Liver (tissue), 9 donors: ENCODE measurements around the gene NRROS. TPM values are rescaled to one million over a fixed set of nuclear protein-coding genes. Genes with fewer than 3 reads are reported as not detected.
A peak's percentile ranks its signal among the peaks of the same experiment; 100 is the strongest.

Experiments
- DNase-seq: peaks from one replicate; pipeline ENCODE4 v3.0.0-alpha.2; 2017; ENCODE audit warnings: low spot score
- H3K27ac ChIP-seq, 2 donors: one replicate each; pipeline ENCODE4 v1.7.0; 2013; ENCODE audit warnings: inconsistent platforms in 2 of 2, low read length in 2 of 2, control low read depth in 1 of 2, low read depth in 1 of 2, mild to moderate bottlenecking in 1 of 2
- H3K27me3 ChIP-seq, 4 donors: one replicate each; pipeline versions ENCODE4 v1.6.1 to v1.7.0; 2013; ENCODE audit warnings: low read length in 3 of 4, inconsistent platforms in 1 of 4, mild to moderate bottlenecking in 1 of 4, moderate library complexity in 1 of 4; ENCODE audit not compliant: control insufficient read depth in 4 of 4, insufficient read depth in 4 of 4
- H3K36me3 ChIP-seq, 4 donors: one replicate each; pipeline versions ENCODE4 v1.6.1 to v1.7.0; 2013; ENCODE audit warnings: low read length in 3 of 4, mild to moderate bottlenecking in 3 of 4, low read depth in 1 of 4, moderate library complexity in 1 of 4; ENCODE audit not compliant: control insufficient read depth in 4 of 4, insufficient read depth in 3 of 4
- H3K4me1 ChIP-seq, 4 donors: one replicate each; pipeline versions ENCODE4 v1.6.1 to v1.7.0; 2013; ENCODE audit warnings: low read length in 3 of 4, mild to moderate bottlenecking in 3 of 4, moderate library complexity in 1 of 4; ENCODE audit not compliant: control insufficient read depth in 4 of 4, insufficient read depth in 4 of 4
- H3K4me3 ChIP-seq, 3 donors: one replicate each; pipeline versions ENCODE4 v1.6.1 to v1.7.0; 2013; ENCODE audit warnings: low read length in 3 of 3, control low read depth in 1 of 3, low read depth in 1 of 3, mild to moderate bottlenecking in 1 of 3
- H3K9ac ChIP-seq, 2 donors: one replicate each; pipeline ENCODE4 v1.7.0; 2013; ENCODE audit warnings: low read length in 2 of 2, mild to moderate bottlenecking in 2 of 2, moderate library complexity in 2 of 2, control low read depth in 1 of 2, low read depth in 1 of 2
- H3K9me3 ChIP-seq, 4 donors: one replicate each; pipeline versions ENCODE4 v1.6.1 to v1.7.0; 2013; ENCODE audit warnings: low read length in 3 of 4; ENCODE audit not compliant: control insufficient read depth in 4 of 4
- ATF3 ChIP-seq: IDR thresholded peaks from 2 replicates; pipeline ENCODE4 v1.6.1; 2016; ENCODE audit warnings: antibody characterized with exemption
- CTCF ChIP-seq: fragments of 150-350 bp; IDR thresholded peaks from 2 replicates; pipeline ENCODE4 v1.5.1; 2017; ENCODE audit warnings: improper control_type of control experiment, low read depth, low read length; ENCODE audit not compliant: missing input control
- EGR1 ChIP-seq, 2 donors: IDR thresholded peaks; 2 replicates each; pipeline ENCODE4 v1.6.1; 2016 to 2018; ENCODE audit warnings: antibody characterized with exemption in 2 of 2, low read depth in 2 of 2
- FOXA1 ChIP-seq: IDR thresholded peaks from 2 replicates; pipeline ENCODE4 v1.6.1; 2016; ENCODE audit warnings: antibody characterized with exemption
- FOXA2 ChIP-seq: IDR thresholded peaks from 2 replicates; pipeline ENCODE4 v1.6.1; 2016; ENCODE audit warnings: antibody characterized with exemption
- HNF4A ChIP-seq, 2 donors: conservative IDR thresholded peaks; 2 replicates each; pipeline ENCODE4 v1.6.1; 2016; ENCODE audit warnings: antibody characterized with exemption in 2 of 2, mild to moderate bottlenecking in 2 of 2
- HNF4G ChIP-seq: IDR thresholded peaks from 2 replicates; pipeline ENCODE4 v1.6.1; 2016; ENCODE audit warnings: antibody characterized with exemption
- JUND ChIP-seq, 2 donors: IDR thresholded peaks; 2 replicates each; pipeline ENCODE4 v1.6.1; 2016; ENCODE audit warnings: antibody characterized with exemption in 2 of 2
- MAX ChIP-seq: IDR thresholded peaks from 2 replicates; pipeline ENCODE4 v1.6.1; 2016; ENCODE audit warnings: antibody characterized with exemption
- NR2F2 ChIP-seq: IDR thresholded peaks from 2 replicates; pipeline ENCODE4 v1.6.1; 2016; ENCODE audit warnings: antibody characterized with exemption
- RAD21 ChIP-seq, 2 donors: IDR thresholded peaks; 2 replicates each; pipeline ENCODE4 v1.6.1; 2016; ENCODE audit warnings: antibody characterized with exemption in 2 of 2, mild to moderate bottlenecking in 2 of 2
- REST ChIP-seq: IDR thresholded peaks from 2 replicates; pipeline ENCODE4 v1.6.1; 2016; ENCODE audit warnings: antibody characterized with exemption, mild to moderate bottlenecking
- RXRA ChIP-seq, 2 donors: IDR thresholded peaks; 2 replicates each; pipeline ENCODE4 v1.6.1; 2017 to 2018; ENCODE audit warnings: antibody characterized with exemption in 2 of 2, mild to moderate bottlenecking in 1 of 2
- SP1 ChIP-seq: IDR thresholded peaks from 2 replicates; pipeline ENCODE4 v1.6.1; 2018; ENCODE audit warnings: antibody characterized with exemption, mild to moderate bottlenecking
- TAF1 ChIP-seq: conservative IDR thresholded peaks from 2 replicates; pipeline ENCODE4 v1.6.1; 2016; ENCODE audit warnings: antibody characterized with exemption, mild to moderate bottlenecking
- YY1 ChIP-seq: IDR thresholded peaks from 2 replicates; pipeline ENCODE4 v1.6.1; 2016; ENCODE audit warnings: antibody characterized with exemption, mild to moderate bottlenecking
- ZBTB33 ChIP-seq: IDR thresholded peaks from 2 replicates; pipeline ENCODE4 v1.6.1; 2016; ENCODE audit warnings: antibody characterized with exemption
- WGBS: extraction: QIAGEN DNeasy Blood & Tissue Kit; methylation state at CpG from one replicate; pipeline ENCODE4 v1.1.7; 2013; 5-methylcytosine and 5-hydroxymethylcytosine counted together
- polyA plus RNA-seq, 2 donors: library from polyadenylated mRNA; stranded (reverse) in 1 of 2; unstranded in 1 of 2; fragments of 200-250 nt in 1 of 2; fragments of >200 nt in 1 of 2; fragmentation: Nextera tagmentation in 1 of 2; extraction: Ambion mirVana in 1 of 2; gene quantifications; one replicate each; pipeline versions ENCODE4 v1.2.1 to v1.2.3, GENCODE V29; 2013 to 2015
- total RNA-seq, 2 donors: library from RNA; depleted of rRNA; stranded (reverse); fragments of >200 nt; gene quantifications; one replicate each; pipeline ENCODE4 v1.2.3, GENCODE V29; 2014
- donor health status: healthy.
- donor health status: healthy.
- donor health status: healthy.
- donor health status: healthy.
- donor health status: healthy.

Gene NRROS
- total and polyA plus RNA-seq, 4 donors, result 0.82 to 9.2 (median 3.0) TPM

GRCh38 chr3:196633555-196634151 lies 5.8 kb upstream of the NRROS start:
- Histone ChIP-seq H3K4me3 (no peak overlapping the region), H3K36me3 (no peaks in the 10 kb centered on the region), H3K9me3 (no peaks in the 10 kb centered on the region), H3K27me3 (no peaks in the 10 kb centered on the region), H3K4me1 (peaks cover 2 to 12% (median 7%) of the 10 kb centered on the region in 4 donors), H3K9ac (no peak overlapping the region), H3K27ac (peak overlapping the region in 1 of 2 donors; percentile 38)
- WGBS, result 83% methylated on average over 12 of the region's 12 CpGs
- TF ChIP-seq ZBTB33, result no peak
- no peak for TF ChIP-seq RAD21 (IDR thresholded peaks at IDR 0.05)
- TF ChIP-seq ATF3, result no peak
- no peak for TF ChIP-seq FOXA1
- no peak for TF ChIP-seq TAF1
- no peak for TF ChIP-seq FOXA2
- no peak for TF ChIP-seq CTCF
- no peak for TF ChIP-seq YY1
- no peak for TF ChIP-seq RXRA (IDR thresholded peaks at IDR 0.05)
- TF ChIP-seq JUND (IDR thresholded peaks at IDR 0.05), result no peak
- DNase-seq, result no peak

GRCh38 chr3:196634224-196634623 lies 5.3 kb upstream of the NRROS start:
- peak overlapping the region in 1 of 2 donors; percentile 38 for H3K27ac ChIP-seq
- H3K9me3 ChIP-seq, result no peaks in the 10 kb centered on the region
- no peak for DNase-seq
- TF ChIP-seq NR2F2 (no peak), FOXA1 (no peak), HNF4G (no peak), RXRA (IDR thresholded peaks at IDR 0.05) (no peak), EGR1 (IDR thresholded peaks at IDR 0.05; ENCODE audit: low read depth in 2 of 2) (no peak), HNF4A (conservative IDR thresholded peaks at IDR 0.05) (no peak), RAD21 (IDR thresholded peaks at IDR 0.05) (no peak), YY1 (no peak), FOXA2 (no peak), ATF3 (no peak), MAX (no peak), CTCF (no peak), SP1 (no peak), TAF1 (no peak), REST (no peak), ZBTB33 (no peak)
- peaks cover 2 to 12% (median 7%) of the 10 kb centered on the region in 4 donors for H3K4me1 ChIP-seq
- H3K36me3 ChIP-seq, result no peaks in the 10 kb centered on the region
- no peak overlapping the region for H3K4me3 ChIP-seq
- WGBS, result 77% methylated on average over 10 of the region's 10 CpGs
- H3K9ac ChIP-seq, result no peak overlapping the region
- H3K27me3 ChIP-seq, result no peaks in the 10 kb centered on the region
